ENCODE data around the gene LDLRAD4.

LDLRAD4 gene

DNA sequence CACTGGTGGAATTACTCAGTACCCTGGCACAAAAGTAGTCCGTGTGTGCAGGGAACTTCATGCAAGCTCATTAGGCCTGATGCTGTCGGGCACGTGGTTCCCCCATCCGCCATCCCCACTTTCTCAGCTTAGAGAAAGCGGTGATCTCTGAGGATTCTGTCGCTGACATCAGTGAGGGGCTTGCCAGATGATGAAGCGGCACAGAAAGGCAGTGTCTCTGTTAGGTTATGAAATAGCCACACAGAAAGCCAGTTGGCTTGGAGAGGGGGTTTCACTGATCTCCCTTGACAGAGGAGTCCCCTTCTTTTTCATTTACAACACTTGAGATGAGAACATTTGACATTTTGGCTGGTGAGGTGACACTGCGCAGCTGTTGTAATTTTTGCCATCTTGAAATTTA lies 328.1 kb downstream of the LDLRAD4 start:
- TF ChIP-seq, protein P1, sequence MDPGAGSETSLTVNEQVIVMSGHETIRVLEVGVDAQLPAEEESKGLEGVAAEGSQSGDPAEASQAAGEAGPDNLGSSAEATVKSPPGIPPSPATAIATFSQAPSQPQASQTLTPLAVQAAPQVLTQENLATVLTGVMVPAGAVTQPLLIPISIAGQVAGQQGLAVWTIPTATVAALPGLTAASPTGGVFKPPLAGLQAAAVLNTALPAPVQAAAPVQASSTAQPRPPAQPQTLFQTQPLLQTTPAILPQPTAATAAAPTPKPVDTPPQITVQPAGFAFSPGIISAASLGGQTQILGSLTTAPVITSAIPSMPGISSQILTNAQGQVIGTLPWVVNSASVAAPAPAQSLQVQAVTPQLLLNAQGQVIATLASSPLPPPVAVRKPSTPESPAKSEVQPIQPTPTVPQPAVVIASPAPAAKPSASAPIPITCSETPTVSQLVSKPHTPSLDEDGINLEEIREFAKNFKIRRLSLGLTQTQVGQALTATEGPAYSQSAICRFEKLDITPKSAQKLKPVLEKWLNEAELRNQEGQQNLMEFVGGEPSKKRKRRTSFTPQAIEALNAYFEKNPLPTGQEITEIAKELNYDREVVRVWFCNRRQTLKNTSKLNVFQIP (CRISPR knock-in tag; IDR thresholded peaks at IDR 0.05; ENCODE audit: borderline replicate concordance, low read depth): no peak
- TF ChIP-seq, protein P2, sequence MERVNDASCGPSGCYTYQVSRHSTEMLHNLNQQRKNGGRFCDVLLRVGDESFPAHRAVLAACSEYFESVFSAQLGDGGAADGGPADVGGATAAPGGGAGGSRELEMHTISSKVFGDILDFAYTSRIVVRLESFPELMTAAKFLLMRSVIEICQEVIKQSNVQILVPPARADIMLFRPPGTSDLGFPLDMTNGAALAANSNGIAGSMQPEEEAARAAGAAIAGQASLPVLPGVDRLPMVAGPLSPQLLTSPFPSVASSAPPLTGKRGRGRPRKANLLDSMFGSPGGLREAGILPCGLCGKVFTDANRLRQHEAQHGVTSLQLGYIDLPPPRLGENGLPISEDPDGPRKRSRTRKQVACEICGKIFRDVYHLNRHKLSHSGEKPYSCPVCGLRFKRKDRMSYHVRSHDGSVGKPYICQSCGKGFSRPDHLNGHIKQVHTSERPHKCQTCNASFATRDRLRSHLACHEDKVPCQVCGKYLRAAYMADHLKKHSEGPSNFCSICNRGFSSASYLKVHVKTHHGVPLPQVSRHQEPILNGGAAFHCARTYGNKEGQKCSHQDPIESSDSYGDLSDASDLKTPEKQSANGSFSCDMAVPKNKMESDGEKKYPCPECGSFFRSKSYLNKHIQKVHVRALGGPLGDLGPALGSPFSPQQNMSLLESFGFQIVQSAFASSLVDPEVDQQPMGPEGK (CRISPR knock-in tag; IDR thresholded peaks at IDR 0.05; ENCODE audit: borderline replicate concordance): no peak
- ATAC-seq: no peak

DNA sequence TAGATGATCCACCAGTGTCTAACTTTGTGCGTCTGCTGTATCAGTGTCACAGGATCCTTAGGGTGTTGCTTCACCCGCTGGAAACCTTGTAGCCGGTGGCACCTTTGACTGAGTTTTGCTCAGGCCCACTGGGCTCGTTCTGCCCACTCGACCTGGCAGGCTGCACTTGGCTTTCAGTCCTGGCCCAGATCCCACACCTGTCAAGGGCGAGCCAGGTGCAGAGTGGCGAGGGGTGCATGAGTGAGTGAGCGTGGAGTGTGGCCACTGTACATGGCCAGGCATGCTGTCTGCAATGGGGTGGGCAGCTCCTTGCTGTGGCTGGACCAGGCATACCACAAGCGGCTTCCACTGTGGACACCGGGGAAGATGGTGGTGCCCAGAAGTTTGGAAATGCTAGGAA lies 328.8 kb downstream of the LDLRAD4 start:
- ATAC-seq: no peak
- TF ChIP-seq OSR1 (CRISPR knock-in tag; IDR thresholded peaks at IDR 0.05) (no peak), RARB (CRISPR knock-in tag; IDR thresholded peaks at IDR 0.05) (no peak), TOX (CRISPR knock-in tag; IDR thresholded peaks at IDR 0.05; ENCODE audit: borderline replicate concordance) (no peak), GLIS3 (CRISPR knock-in tag; IDR thresholded peaks at IDR 0.05) (no peak), TCF4 (CRISPR knock-in tag; IDR thresholded peaks at IDR 0.05; ENCODE audit: borderline replicate concordance) (no peak), ZNF70 (CRISPR knock-in tag; IDR thresholded peaks at IDR 0.05) (no peak), ISL1 (CRISPR knock-in tag; IDR thresholded peaks at IDR 0.05) (no peak), ZC3H10 (CRISPR knock-in tag; IDR thresholded peaks at IDR 0.05) (no peak), BACH2 (CRISPR knock-in tag; IDR thresholded peaks at IDR 0.05; ENCODE audit: borderline replicate concordance) (no peak), CSDC2 (CRISPR knock-in tag; IDR thresholded peaks at IDR 0.05) (no peak), PPARA (CRISPR knock-in tag; IDR thresholded peaks at IDR 0.05; ENCODE audit: borderline replicate concordance) (no peak), ZNF8 (CRISPR knock-in tag; IDR thresholded peaks at IDR 0.05) (no peak), ZNF565 (CRISPR knock-in tag; conservative IDR thresholded peaks at IDR 0.05; ENCODE audit: low read depth) (no peak)
- TF ChIP-seq, protein P3, sequence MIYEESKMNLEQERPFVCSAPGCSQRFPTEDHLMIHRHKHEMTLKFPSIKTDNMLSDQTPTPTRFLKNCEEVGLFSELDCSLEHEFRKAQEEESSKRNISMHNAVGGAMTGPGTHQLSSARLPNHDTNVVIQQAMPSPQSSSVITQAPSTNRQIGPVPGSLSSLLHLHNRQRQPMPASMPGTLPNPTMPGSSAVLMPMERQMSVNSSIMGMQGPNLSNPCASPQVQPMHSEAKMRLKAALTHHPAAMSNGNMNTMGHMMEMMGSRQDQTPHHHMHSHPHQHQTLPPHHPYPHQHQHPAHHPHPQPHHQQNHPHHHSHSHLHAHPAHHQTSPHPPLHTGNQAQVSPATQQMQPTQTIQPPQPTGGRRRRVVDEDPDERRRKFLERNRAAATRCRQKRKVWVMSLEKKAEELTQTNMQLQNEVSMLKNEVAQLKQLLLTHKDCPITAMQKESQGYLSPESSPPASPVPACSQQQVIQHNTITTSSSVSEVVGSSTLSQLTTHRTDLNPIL (CRISPR knock-in tag; IDR thresholded peaks at IDR 0.05; ENCODE audit: low read depth): no peak
- TF ChIP-seq, protein P2 (CRISPR knock-in tag; IDR thresholded peaks at IDR 0.05; ENCODE audit: borderline replicate concordance): no peak
- TF ChIP-seq, protein P4, sequence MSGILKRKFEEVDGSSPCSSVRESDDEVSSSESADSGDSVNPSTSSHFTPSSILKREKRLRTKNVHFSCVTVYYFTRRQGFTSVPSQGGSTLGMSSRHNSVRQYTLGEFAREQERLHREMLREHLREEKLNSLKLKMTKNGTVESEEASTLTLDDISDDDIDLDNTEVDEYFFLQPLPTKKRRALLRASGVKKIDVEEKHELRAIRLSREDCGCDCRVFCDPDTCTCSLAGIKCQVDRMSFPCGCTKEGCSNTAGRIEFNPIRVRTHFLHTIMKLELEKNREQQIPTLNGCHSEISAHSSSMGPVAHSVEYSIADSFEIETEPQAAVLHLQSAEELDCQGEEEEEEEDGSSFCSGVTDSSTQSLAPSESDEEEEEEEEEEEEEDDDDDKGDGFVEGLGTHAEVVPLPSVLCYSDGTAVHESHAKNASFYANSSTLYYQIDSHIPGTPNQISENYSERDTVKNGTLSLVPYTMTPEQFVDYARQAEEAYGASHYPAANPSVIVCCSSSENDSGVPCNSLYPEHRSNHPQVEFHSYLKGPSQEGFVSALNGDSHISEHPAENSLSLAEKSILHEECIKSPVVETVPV (CRISPR knock-in tag; IDR thresholded peaks at IDR 0.05): no peak

DNA sequence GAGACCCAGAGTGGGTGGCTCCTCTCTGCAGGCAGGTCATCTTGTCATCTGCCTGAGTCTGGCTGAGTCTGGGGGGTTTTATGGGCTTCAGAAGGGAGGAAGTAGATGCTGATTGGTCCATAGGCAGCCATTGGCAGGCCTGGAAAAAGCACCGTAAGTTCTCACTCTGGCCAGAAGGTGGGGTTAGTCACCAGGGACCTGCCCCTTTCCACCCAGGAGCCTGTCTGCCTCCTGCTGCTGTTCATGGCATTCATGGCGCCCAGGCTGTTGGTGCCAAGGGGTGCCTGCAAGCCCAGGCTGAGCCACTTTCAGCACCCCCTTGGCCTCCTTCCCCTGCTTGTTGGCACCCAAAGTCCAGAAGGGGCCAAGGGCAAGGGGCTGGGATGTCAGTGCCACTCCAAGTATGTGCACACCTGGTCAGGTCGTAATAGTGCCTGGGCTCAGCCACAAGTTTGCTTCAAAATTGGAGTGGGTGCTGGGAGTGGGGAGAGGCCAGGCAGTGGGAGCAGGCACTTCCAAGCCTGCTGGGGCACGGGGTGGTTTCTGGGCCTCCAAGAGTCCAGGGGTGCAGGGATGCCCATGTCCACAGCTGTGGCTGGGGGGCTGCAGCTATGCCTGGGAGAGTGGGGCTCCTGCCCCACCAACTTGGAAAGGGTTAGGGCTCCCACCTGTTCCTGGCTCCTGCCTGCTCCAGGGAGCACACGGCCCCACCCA lies 329.7 kb downstream of the LDLRAD4 start:
- no peak for ATAC-seq
- TF ChIP-seq ARNTL (CRISPR knock-in tag; IDR thresholded peaks at IDR 0.05; ENCODE audit: borderline replicate concordance, low read depth) (no peak), PPARA (CRISPR knock-in tag; IDR thresholded peaks at IDR 0.05; ENCODE audit: borderline replicate concordance) (no peak), ZNF8 (CRISPR knock-in tag; IDR thresholded peaks at IDR 0.05) (no peak), TCF4 (CRISPR knock-in tag; IDR thresholded peaks at IDR 0.05; ENCODE audit: borderline replicate concordance) (no peak), BACH2 (CRISPR knock-in tag; IDR thresholded peaks at IDR 0.05; ENCODE audit: borderline replicate concordance) (no peak), SNAI2 (CRISPR knock-in tag; IDR thresholded peaks at IDR 0.05) (no peak), ESRRG (CRISPR knock-in tag; IDR thresholded peaks at IDR 0.05) (no peak)
- TF ChIP-seq, protein P3 (CRISPR knock-in tag; IDR thresholded peaks at IDR 0.05; ENCODE audit: low read depth): no peak
- TF ChIP-seq, protein P5, sequence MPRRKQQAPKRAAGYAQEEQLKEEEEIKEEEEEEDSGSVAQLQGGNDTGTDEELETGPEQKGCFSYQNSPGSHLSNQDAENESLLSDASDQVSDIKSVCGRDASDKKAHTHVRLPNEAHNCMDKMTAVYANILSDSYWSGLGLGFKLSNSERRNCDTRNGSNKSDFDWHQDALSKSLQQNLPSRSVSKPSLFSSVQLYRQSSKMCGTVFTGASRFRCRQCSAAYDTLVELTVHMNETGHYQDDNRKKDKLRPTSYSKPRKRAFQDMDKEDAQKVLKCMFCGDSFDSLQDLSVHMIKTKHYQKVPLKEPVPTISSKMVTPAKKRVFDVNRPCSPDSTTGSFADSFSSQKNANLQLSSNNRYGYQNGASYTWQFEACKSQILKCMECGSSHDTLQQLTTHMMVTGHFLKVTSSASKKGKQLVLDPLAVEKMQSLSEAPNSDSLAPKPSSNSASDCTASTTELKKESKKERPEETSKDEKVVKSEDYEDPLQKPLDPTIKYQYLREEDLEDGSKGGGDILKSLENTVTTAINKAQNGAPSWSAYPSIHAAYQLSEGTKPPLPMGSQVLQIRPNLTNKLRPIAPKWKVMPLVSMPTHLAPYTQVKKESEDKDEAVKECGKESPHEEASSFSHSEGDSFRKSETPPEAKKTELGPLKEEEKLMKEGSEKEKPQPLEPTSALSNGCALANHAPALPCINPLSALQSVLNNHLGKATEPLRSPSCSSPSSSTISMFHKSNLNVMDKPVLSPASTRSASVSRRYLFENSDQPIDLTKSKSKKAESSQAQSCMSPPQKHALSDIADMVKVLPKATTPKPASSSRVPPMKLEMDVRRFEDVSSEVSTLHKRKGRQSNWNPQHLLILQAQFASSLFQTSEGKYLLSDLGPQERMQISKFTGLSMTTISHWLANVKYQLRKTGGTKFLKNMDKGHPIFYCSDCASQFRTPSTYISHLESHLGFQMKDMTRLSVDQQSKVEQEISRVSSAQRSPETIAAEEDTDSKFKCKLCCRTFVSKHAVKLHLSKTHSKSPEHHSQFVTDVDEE (CRISPR knock-in tag; IDR thresholded peaks at IDR 0.05): no peak
- TF ChIP-seq, protein P1 (CRISPR knock-in tag; IDR thresholded peaks at IDR 0.05; ENCODE audit: borderline replicate concordance, low read depth): no peak

Data from SK-N-SH treated with all-trans-retinoic acid at 6 μM for 48 hours (cell line).